Measurements from ENCODE around the gene PEF1. TPM values are rescaled to one million over a fixed set of nuclear protein-coding genes. Genes with fewer than 3 reads are reported as not detected.

The PEF1 gene
- total and polyA plus RNA-seq, 2 donors (not counting 1 experiment from before 2014, with no cell fraction given), result 36.7 to 49.4 TPM

- H3K9me3 ChIP-seq (ENCODE audit: control extremely low read depth in 1 of 3, control insufficient read depth in 2 of 3, insufficient read depth in 1 of 3, low read length in 2 of 3), result no peaks in the 10 kb centered on the region
- no peaks in the 10 kb centered on the region for H4K20me1 ChIP-seq (ENCODE audit: control insufficient read depth, insufficient read depth, low read length, poor library complexity, severe bottlenecking)
- H3K4me3 Mint-ChIP-seq, result no peak overlapping the region
- no peaks in the 10 kb centered on the region for H3K36me3 ChIP-seq (replicated peaks in 1 of 2; ENCODE audit: control extremely low read depth in 1 of 2, control insufficient read depth in 1 of 2, extremely low read depth in 1 of 2, insufficient read depth in 2 of 2, low read length in 1 of 2)
- ChIA-PET POLR2A (no interaction called here), CTCF (no interaction called here)
- H2AFZ ChIP-seq (ENCODE audit: insufficient read depth, low read depth, low read length, poor library complexity, severe bottlenecking), result no peak overlapping the region
- no peak for DNase-seq
- no peaks in the 10 kb centered on the region for H3K9me3 Mint-ChIP-seq (ENCODE audit: insufficient read depth)
- intact Hi-C loops (cut with micrococcal nuclease), result no loop called here
- H3K4me2 ChIP-seq (replicated peaks; ENCODE audit: low read depth, low read length, poor library complexity, severe bottlenecking), result no peak overlapping the region
- ATAC-seq (ENCODE audit: low read depth), result no peak
- TF ChIP-seq CTCF (IDR thresholded peaks at IDR 0.05), result no peak
- no peak for TF ChIP-seq EZH2 (IDR thresholded peaks at IDR 0.05; ENCODE audit: borderline replicate concordance, insufficient read depth, low read depth, low read length, poor library complexity, severe bottlenecking)
- WGBS (ENCODE audit: insufficient coverage), result 90% methylated on average over 4 of the region's 11 CpGs
- no peaks in the 10 kb centered on the region for H3K79me2 ChIP-seq (ENCODE audit: control insufficient read depth, insufficient read depth, low read length)
- no peak overlapping the region for H3K9ac ChIP-seq (ENCODE audit: low read length)
- H3K27ac ChIP-seq (ENCODE audit: low read length in 2 of 2), result no peak overlapping the region
- peaks cover 0 to 16% (median 1%) of the 10 kb centered on the region in 4 experiments for H3K27me3 ChIP-seq (replicated peaks in 1 of 4; ENCODE audit: control extremely low read depth in 1 of 4, control insufficient read depth in 3 of 4, insufficient read depth in 4 of 4, low read length in 3 of 4)
- H3K27ac Mint-ChIP-seq, result no peak overlapping the region
- peaks cover 11% of the 10 kb centered on the region for H3K4me1 Mint-ChIP-seq
- no peak overlapping the region for H3K4me3 ChIP-seq (ENCODE audit: control extremely low read depth in 1 of 5, extremely low read depth in 1 of 5, insufficient read depth in 1 of 5, low read depth in 2 of 5, low read length in 4 of 5)
- peaks cover 0 to 4% of the 10 kb centered on the region in 2 donors for H3K4me1 ChIP-seq (ENCODE audit: control insufficient read depth in 2 of 2, insufficient read depth in 2 of 2, low read length in 2 of 2)
- H3K27me3 Mint-ChIP-seq, result peaks cover 20% of the 10 kb centered on the region
These were observed 58.8 kb downstream of the PEF1 start for GRCh38 chr1:31585736-31586365.

GRCh38 chr1:31584869-31585735 lies 59.6 kb downstream of the PEF1 start:
- H3K27ac Mint-ChIP-seq, result no peak overlapping the region
- Histone ChIP-seq H3K9me3 (ENCODE audit: control extremely low read depth in 1 of 3, control insufficient read depth in 2 of 3, insufficient read depth in 1 of 3, low read length in 2 of 3) (no peaks in the 10 kb centered on the region), H4K20me1 (ENCODE audit: control insufficient read depth, insufficient read depth, low read length, poor library complexity, severe bottlenecking) (no peaks in the 10 kb centered on the region), H3K27ac (ENCODE audit: low read length in 2 of 2) (no peak overlapping the region), H3K4me2 (replicated peaks; ENCODE audit: low read depth, low read length, poor library complexity, severe bottlenecking) (no peak overlapping the region), H3K9ac (ENCODE audit: low read length) (no peak overlapping the region), H2AFZ (ENCODE audit: insufficient read depth, low read depth, low read length, poor library complexity, severe bottlenecking) (no peak overlapping the region), H3K4me3 (ENCODE audit: control extremely low read depth in 1 of 5, extremely low read depth in 1 of 5, insufficient read depth in 1 of 5, low read depth in 2 of 5, low read length in 4 of 5) (no peak overlapping the region), H3K79me2 (ENCODE audit: control insufficient read depth, insufficient read depth, low read length) (no peaks in the 10 kb centered on the region), H3K4me1 (ENCODE audit: control insufficient read depth in 2 of 2, insufficient read depth in 2 of 2, low read length in 2 of 2) (peaks cover 0 to 4% of the 10 kb centered on the region in 2 donors), H3K36me3 (replicated peaks in 1 of 2; ENCODE audit: control extremely low read depth in 1 of 2, control insufficient read depth in 1 of 2, extremely low read depth in 1 of 2, insufficient read depth in 2 of 2, low read length in 1 of 2) (no peaks in the 10 kb centered on the region), H3K27me3 (replicated peaks in 1 of 4; ENCODE audit: control extremely low read depth in 1 of 4, control insufficient read depth in 3 of 4, insufficient read depth in 4 of 4, low read length in 3 of 4) (peaks cover 0 to 16% (median 1%) of the 10 kb centered on the region in 4 experiments)
- CTCF ChIA-PET, result no interaction called here
- DNase-seq (no peak), ATAC-seq (ENCODE audit: low read depth) (no peak)
- POLR2A ChIA-PET, result no interaction called here
- H3K4me3 Mint-ChIP-seq, result no peak overlapping the region
- intact Hi-C loops (cut with micrococcal nuclease), result no loop called here
- peaks cover 16% of the 10 kb centered on the region for H3K27me3 Mint-ChIP-seq
- 95% methylated on average over 27 of the region's 27 CpGs for WGBS (ENCODE audit: insufficient coverage)
- peaks cover 11% of the 10 kb centered on the region for H3K4me1 Mint-ChIP-seq
- no peaks in the 10 kb centered on the region for H3K9me3 Mint-ChIP-seq (ENCODE audit: insufficient read depth)
- TF ChIP-seq CTCF (IDR thresholded peaks at IDR 0.05), result no peak
- no peak for TF ChIP-seq EZH2 (IDR thresholded peaks at IDR 0.05; ENCODE audit: borderline replicate concordance, insufficient read depth, low read depth, low read length, poor library complexity, severe bottlenecking)
